ENCODE measurements around the gene AMIGO3. TPM values are rescaled to one million over a fixed set of nuclear protein-coding genes. Genes with fewer than 3 reads are reported as not detected.

AMIGO3 gene
- total RNA-seq, 2 donors from 2014 or later = 1.4 to 12.4 TPM

GRCh38 chr3:49716691-49717210 lies 2.7 kb downstream of the AMIGO3 start:
- no peak for TF ChIP-seq POLR2AphosphoS5 (IDR thresholded peaks at IDR 0.05)
- TF ChIP-seq CTCF (IDR thresholded peaks at IDR 0.05) = no peak
- no peak for TF ChIP-seq POLR2A (IDR thresholded peaks at IDR 0.05)
- Histone ChIP-seq H3K4me1 (replicated peaks) (peaks cover 6% of the 10 kb centered on the region), H3K27me3 (replicated peaks; ENCODE audit: insufficient read depth) (no peaks in the 10 kb centered on the region), H3K36me3 (peaks cover 0 to under 1% of the 10 kb centered on the region in 2 donors), H3K27ac (no peak overlapping the region), H3K4me3 (no peak overlapping the region), H3K9me3 (no peaks in the 10 kb centered on the region)
- no peak for DNase-seq (ENCODE audit: low spot score)
- 96% methylated on average over 15 of the region's 16 CpGs for WGBS
- intact Hi-C loops (cut with DNase I) = no loop called here

GRCh38 chr3:49716169-49716568 lies 3.3 kb downstream of the AMIGO3 start:
- 94% methylated on average over 7 of the region's 7 CpGs for WGBS
- no peak for TF ChIP-seq POLR2AphosphoS5 (IDR thresholded peaks at IDR 0.05)
- no peak for TF ChIP-seq CTCF (IDR thresholded peaks at IDR 0.05)
- no peak for TF ChIP-seq POLR2A (IDR thresholded peaks at IDR 0.05)
- Histone ChIP-seq H3K27ac (no peak overlapping the region), H3K4me3 (no peak overlapping the region), H3K4me1 (replicated peaks) (peaks cover 6% of the 10 kb centered on the region), H3K27me3 (replicated peaks; ENCODE audit: insufficient read depth) (no peaks in the 10 kb centered on the region), H3K9me3 (no peaks in the 10 kb centered on the region), H3K36me3 (no peaks in the 10 kb centered on the region)
- intact Hi-C loops (cut with DNase I) = no loop called here
- no peak for DNase-seq (ENCODE audit: low spot score)

GRCh38 chr3:49715611-49716121 lies 3.8 kb downstream of the AMIGO3 start:
- Histone ChIP-seq H3K4me3 (no peak overlapping the region), H3K27ac (no peak overlapping the region), H3K27me3 (replicated peaks; ENCODE audit: insufficient read depth) (no peaks in the 10 kb centered on the region), H3K4me1 (replicated peaks) (peaks cover 6% of the 10 kb centered on the region), H3K36me3 (no peaks in the 10 kb centered on the region), H3K9me3 (no peaks in the 10 kb centered on the region)
- DNase-seq (ENCODE audit: low spot score) = no peak
- intact Hi-C loops (cut with DNase I) = no loop called here
- 96% methylated on average over 9 of the region's 13 CpGs for WGBS
- TF ChIP-seq CTCF (IDR thresholded peaks at IDR 0.05) (no peak), POLR2A (IDR thresholded peaks at IDR 0.05) (no peak), POLR2AphosphoS5 (IDR thresholded peaks at IDR 0.05) (no peak)

GRCh38 chr3:49714728-49715550 lies 4.5 kb downstream of the AMIGO3 start:
- Histone ChIP-seq H3K27ac (no peak overlapping the region), H3K4me1 (replicated peaks) (peaks cover 6% of the 10 kb centered on the region), H3K9me3 (no peaks in the 10 kb centered on the region), H3K27me3 (replicated peaks; ENCODE audit: insufficient read depth) (no peaks in the 10 kb centered on the region), H3K4me3 (no peak overlapping the region), H3K36me3 (no peaks in the 10 kb centered on the region)
- TF ChIP-seq CTCF (IDR thresholded peaks at IDR 0.05) (no peak), POLR2AphosphoS5 (IDR thresholded peaks at IDR 0.05) (no peak), POLR2A (IDR thresholded peaks at IDR 0.05) (no peak)
- DNase-seq (ENCODE audit: low spot score) = no peak
- intact Hi-C loops (cut with DNase I) = no loop called here
- WGBS = 90% methylated on average over 13 of the region's 13 CpGs

All from prostate gland (tissue), 2 donors.